GM12865 (cell line): ENCODE results near the gene GPR68.

Experiments used
- DNase-seq: peaks from one replicate; pipeline ENCODE4 v3.0.0; 2010; ENCODE audit warnings: low read depth
- H3K4me3 ChIP-seq: 2 replicates; pipeline ENCODE4 v1.5.1; 2011; ENCODE audit warnings: mild to moderate bottlenecking, low read depth, low read length, control low read depth
- TF ChIP-seq, protein P1 (sequence below): IDR thresholded peaks from 2 replicates; pipeline ENCODE4 v1.5.1; 2011; ENCODE audit warnings: low read length, control low read depth, low read depth, inconsistent platforms; ENCODE audit not compliant: insufficient read depth; ENCODE audit errors: missing control alignments

The GPR68 gene

DNA sequence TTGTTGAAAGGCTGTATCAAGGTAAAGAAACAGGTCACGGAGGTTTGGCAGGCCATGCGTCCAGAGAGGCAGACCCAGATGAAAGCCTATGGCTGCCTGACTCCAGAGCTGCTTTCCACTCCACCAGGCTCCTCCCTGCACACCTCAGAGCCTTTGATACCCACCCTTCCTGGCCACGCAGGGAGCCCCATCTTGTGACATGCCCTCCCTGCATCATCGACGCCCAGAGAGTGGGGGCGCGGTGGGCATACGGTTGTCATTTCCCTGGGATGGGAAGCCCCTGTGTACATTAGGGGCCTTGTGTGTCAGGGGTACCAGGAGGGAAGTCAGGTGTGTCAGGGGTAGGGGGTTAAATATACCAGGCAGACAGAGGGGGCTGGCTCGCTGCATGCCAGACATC lies 30.3 kb upstream of the GPR68 start:
- TF ChIP-seq, protein P1, sequence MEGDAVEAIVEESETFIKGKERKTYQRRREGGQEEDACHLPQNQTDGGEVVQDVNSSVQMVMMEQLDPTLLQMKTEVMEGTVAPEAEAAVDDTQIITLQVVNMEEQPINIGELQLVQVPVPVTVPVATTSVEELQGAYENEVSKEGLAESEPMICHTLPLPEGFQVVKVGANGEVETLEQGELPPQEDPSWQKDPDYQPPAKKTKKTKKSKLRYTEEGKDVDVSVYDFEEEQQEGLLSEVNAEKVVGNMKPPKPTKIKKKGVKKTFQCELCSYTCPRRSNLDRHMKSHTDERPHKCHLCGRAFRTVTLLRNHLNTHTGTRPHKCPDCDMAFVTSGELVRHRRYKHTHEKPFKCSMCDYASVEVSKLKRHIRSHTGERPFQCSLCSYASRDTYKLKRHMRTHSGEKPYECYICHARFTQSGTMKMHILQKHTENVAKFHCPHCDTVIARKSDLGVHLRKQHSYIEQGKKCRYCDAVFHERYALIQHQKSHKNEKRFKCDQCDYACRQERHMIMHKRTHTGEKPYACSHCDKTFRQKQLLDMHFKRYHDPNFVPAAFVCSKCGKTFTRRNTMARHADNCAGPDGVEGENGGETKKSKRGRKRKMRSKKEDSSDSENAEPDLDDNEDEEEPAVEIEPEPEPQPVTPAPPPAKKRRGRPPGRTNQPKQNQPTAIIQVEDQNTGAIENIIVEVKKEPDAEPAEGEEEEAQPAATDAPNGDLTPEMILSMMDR, result no peak
- DNase-seq, result no peak
- H3K4me3 ChIP-seq, result no peak overlapping the region

DNA sequence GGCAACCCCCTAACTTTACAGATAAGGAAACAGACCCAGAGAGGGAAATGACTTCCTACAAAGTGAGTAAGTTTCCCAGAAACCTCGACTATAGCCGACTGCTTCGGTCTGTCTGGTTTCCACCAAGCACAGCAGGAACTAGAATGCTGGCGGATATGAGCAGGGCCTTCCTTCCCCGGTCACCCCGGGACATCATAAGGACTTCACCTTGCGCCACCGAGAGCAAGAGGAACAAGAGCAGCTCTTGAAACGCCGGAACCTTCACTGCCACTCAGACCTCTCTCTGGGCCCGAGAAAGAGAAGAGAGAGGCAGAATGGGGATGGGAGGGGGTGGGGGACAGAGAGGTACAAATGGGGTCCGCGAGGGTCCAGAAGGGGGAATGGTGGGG lies 29.4 kb upstream of the GPR68 start:
- DNase-seq, result no peak
- TF ChIP-seq, protein P1, result no peak
- H3K4me3 ChIP-seq, result no peak overlapping the region

DNA sequence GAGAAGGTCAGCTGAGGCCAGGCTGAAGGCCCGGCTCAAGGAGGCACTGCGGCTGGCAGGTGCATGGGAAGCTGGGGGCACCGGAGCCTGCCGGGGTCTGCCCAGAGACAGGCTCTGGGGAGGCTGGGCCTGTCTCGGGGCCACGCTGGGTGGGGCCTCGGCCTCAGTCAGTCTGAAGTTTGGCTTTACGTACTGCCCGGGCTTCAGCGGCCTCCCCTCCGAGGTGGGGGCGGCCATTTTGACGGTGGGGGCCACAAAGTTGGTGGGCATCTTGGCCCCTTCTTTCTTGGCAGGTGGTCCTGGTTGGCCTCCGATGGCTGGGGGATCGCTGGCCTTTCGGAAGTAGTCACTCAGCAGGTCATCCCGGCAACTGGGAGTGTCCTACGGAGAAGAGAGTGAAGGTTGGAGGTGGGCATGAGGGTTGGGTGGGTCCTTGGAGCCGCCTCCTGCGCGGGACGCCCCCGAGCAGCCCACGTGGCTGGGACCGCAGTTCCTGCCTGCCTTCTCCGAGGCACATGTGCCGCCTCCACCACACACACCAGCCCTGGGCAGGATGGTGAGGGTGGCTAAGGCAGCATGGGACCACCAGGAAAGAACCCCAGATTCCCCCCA lies 28.9 kb upstream of the GPR68 start:
- TF ChIP-seq, protein P1, result no peak
- no peak for DNase-seq

DNA sequence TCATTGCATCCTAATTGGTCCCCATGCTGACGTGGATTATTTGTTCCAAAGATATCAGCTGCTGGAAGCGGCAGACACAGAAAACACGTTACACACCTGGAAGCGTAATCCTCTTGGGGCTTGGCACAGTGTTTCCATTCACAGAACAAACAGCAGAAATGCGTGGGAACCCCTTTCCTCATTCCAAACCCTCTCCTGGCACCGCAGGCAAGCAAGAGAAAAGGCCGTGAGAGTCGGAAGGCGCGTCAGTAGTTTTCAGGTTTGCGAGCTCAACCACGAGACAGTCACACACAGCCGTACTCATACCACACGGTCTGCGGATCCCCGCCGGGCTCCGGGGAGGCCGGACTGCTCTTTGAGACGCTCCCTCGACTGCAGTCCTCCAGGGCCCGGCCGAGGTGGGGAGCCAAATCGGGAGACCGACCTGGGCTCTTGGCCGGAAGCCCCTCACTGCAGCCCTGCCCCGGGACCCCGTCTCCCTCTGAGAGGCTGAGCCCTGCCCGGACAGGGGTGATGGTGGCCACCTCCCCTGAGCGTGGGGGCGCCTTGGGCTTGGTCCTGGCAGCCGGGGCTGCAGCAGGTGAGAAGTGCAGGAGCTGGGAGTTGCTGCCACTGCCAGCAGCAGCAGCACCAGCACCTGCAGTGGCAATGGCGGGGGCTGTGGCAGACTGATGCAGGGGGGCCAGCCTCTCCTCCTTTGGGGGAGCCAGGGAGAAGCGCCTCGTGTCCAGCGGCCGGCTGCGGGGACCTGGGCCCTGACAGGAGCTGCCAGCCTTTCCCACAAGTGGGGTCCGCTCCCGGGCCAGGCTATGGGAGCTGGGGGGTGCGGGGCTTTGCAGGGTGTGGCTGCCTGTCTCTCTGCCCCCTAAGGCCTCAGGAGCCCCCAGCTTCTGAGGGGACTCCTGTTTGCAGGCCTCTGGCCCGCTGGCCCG lies 28.1 kb upstream of the GPR68 start:
- TF ChIP-seq, protein P1, result no peak
- no peak overlapping the region for H3K4me3 ChIP-seq
- DNase-seq, result no peak

More for the DNA sequence above, 28.9 kb upstream of the GPR68 start:
- H3K4me3 ChIP-seq, result no peak overlapping the region

DNA sequence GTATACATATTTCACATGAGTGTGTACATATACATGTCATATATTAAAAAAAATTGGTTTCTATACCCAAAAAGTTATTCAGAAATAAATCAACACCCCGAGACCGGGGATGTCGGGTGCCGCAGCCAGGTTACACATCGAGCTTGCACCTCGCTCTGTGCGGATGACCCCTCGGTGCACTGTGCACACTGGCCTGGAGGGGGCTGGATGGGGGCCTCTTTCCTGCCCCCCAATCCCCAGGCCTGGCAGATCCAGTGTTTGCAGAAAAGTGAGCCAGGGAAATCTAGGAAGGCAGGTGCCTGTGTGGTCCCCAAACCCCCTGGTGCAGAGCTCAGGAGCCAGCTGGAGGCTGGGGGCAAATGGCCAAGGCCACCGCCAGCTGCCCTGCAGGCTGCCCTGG lies 27.1 kb upstream of the GPR68 start:
- TF ChIP-seq, protein P1, result no peak
- no peak for DNase-seq
- H3K4me3 ChIP-seq, result no peak overlapping the region

DNA sequence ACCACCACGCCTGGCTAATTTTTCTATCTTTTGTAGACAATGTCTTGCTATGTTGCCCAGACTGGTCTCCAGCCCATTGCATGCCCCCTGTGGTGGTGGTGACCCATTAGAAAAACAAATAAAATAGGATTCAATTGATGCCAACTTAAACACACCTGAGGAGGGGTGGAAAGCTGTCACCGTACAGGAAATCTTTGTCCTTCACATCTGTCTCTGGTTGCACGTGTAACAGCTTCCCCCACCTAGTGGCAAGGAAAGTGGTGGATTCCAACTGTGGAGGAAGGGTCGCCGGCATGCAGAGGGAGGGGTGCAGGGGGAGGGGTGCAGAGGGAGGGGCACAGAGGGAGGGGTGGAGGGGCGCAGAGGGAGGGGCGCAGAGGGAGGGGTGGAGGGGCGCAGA lies 26.1 kb upstream of the GPR68 start:
- TF ChIP-seq, protein P1, result no peak
- DNase-seq, result no peak
- H3K4me3 ChIP-seq, result no peak overlapping the region
